Measurements from ENCODE around the gene CTXND1. TPM values are rescaled to one million over a fixed set of nuclear protein-coding genes. Genes with fewer than 3 reads are reported as not detected.
A peak's percentile ranks its signal among the peaks of the same experiment; 100 is the strongest.
"Not testable (repeated sequence)": the region's sequence is repeated elsewhere in the genome, so short reads cannot be mapped to it uniquely, and the experiment has no call there.

CTXND1 gene
- total and polyA plus RNA-seq, 9 donors: 0.04 to 0.52 (median 0.14) TPM; not detected in 1

GRCh38 chr15:80159301-80159700, 92.7 kb downstream of the CTXND1 start:
- Histone ChIP-seq H3K4me1 (ENCODE audit: insufficient read depth) (no peaks in the 10 kb centered on the region), H3K4me3 (no peak overlapping the region), H3K27ac (no peak overlapping the region), H3K27me3 (no peaks in the 10 kb centered on the region), H3K36me3 (no peaks in the 10 kb centered on the region), H3K9me3 (no peaks in the 10 kb centered on the region)
- intact Hi-C loops (cut with DNase I): no loop called here
- WGBS, 3 donors: 95% methylated on average over 5 of the region's 5 CpGs
- DNase-seq: no peak
- TF ChIP-seq POLR2A (IDR thresholded peaks at IDR 0.05) (no peak), CTCF (IDR thresholded peaks at IDR 0.05) (no peak), EP300 (IDR thresholded peaks at IDR 0.05) (no peak)

- intact Hi-C loops (cut with DNase I): no loop called here
- 97 to 98% (median 98%) methylated on average over 5 of the region's 5 CpGs for WGBS, 3 donors
Measured at GRCh38 chr15:80157215-80157614, 94.8 kb downstream of the CTXND1 start.

GRCh38 chr15:80156176-80156720, 95.8 kb downstream of the CTXND1 start:
- DNase-seq: no peak
- WGBS, 3 donors: 55 to 75% (median 63%) methylated on average over 8 of the region's 8 CpGs
- no peak for TF ChIP-seq POLR2A (IDR thresholded peaks at IDR 0.05)
- no peak for TF ChIP-seq CTCF (IDR thresholded peaks at IDR 0.05)
- no peak for TF ChIP-seq EP300 (IDR thresholded peaks at IDR 0.05)
- Histone ChIP-seq H3K27ac (no peak overlapping the region), H3K36me3 (no peaks in the 10 kb centered on the region), H3K4me1 (ENCODE audit: insufficient read depth) (peaks cover 1% of the 10 kb centered on the region), H3K4me3 (no peak overlapping the region), H3K27me3 (no peaks in the 10 kb centered on the region), H3K9me3 (no peaks in the 10 kb centered on the region)
- intact Hi-C loops (cut with DNase I): no loop called here

More at GRCh38 chr15:80157215-80157614, 94.8 kb downstream of the CTXND1 start:
- Histone ChIP-seq H3K27ac (no peak overlapping the region), H3K4me1 (ENCODE audit: insufficient read depth) (no peaks in the 10 kb centered on the region), H3K4me3 (no peak overlapping the region), H3K9me3 (no peaks in the 10 kb centered on the region), H3K36me3 (no peaks in the 10 kb centered on the region), H3K27me3 (no peaks in the 10 kb centered on the region)
- DNase-seq: no peak
- TF ChIP-seq CTCF (IDR thresholded peaks at IDR 0.05) (no peak), POLR2A (IDR thresholded peaks at IDR 0.05) (no peak), EP300 (IDR thresholded peaks at IDR 0.05) (no peak)

- H3K27ac ChIP-seq; H3K27me3 ChIP-seq; H3K9me3 ChIP-seq; H3K4me3 ChIP-seq; H3K36me3 ChIP-seq; H3K4me1 ChIP-seq (ENCODE audit: insufficient read depth); intact Hi-C loops (cut with DNase I): not testable (repeated sequence)
- 42 to 64% (median 43%) methylated on average over 16 of the region's 16 CpGs for WGBS, 3 donors
- DNase-seq: peak in 4 of 5 donors; percentile 44 to 81 (median 69)
Measured at GRCh38 chr15:80155378-80156175, 96.4 kb downstream of the CTXND1 start.

- WGBS, 3 donors: 93 to 96% (median 93%) methylated on average over 5 of the region's 5 CpGs
- Histone ChIP-seq H3K4me1 (ENCODE audit: insufficient read depth) (peaks cover 1% of the 10 kb centered on the region), H3K4me3 (no peak overlapping the region), H3K27ac (no peak overlapping the region), H3K36me3 (no peaks in the 10 kb centered on the region), H3K9me3 (no peaks in the 10 kb centered on the region), H3K27me3 (no peaks in the 10 kb centered on the region)
- intact Hi-C loops (cut with DNase I): no loop called here
- no peak for TF ChIP-seq EP300 (IDR thresholded peaks at IDR 0.05)
- no peak for TF ChIP-seq POLR2A (IDR thresholded peaks at IDR 0.05)
- TF ChIP-seq CTCF (IDR thresholded peaks at IDR 0.05): no peak
- no peak for DNase-seq
Measured at GRCh38 chr15:80155001-80155377, 97.0 kb downstream of the CTXND1 start.
